ENCODE measurements around the gene CASP8. TPM values are rescaled to one million over a fixed set of nuclear protein-coding genes. Genes with fewer than 3 reads are reported as not detected.

CASP8 gene
- total RNA-seq, 1 donor from 2014 or later = 84.4 TPM

- Mint-ChIP-seq H3K27me3 (no peaks in the 10 kb centered on the region), H3K36me3 (ENCODE audit: low read depth) (peaks cover 65% of the 10 kb centered on the region), H3K4me3 (no peak overlapping the region), H3K27ac (no peak overlapping the region), H3K9me3 (no peaks in the 10 kb centered on the region), H3K4me1 (peaks cover 62% of the 10 kb centered on the region)
- CTCF ChIA-PET = interaction anchor here (0.8 to 1.4 kb wide), 2 partner anchors 30 to 35 kb away, joined by 3 to 5 read pairs; no protein-coding TSS in a partner anchor
- no peak for ATAC-seq (ENCODE audit: low read depth)
- intact Hi-C loops (cut with micrococcal nuclease) = no loop called here
- POLR2A ChIA-PET = interaction anchor here (0.6 to 1.4 kb wide), 2 partner anchors 7 to 35 kb away, joined by 3 to 4 read pairs; no protein-coding TSS in a partner anchor
- no peak for TF ChIP-seq CTCF (IDR thresholded peaks at IDR 0.05)
- no peak for DNase-seq
Measured at GRCh38 chr2:201267278-201268030, 7.1 kb downstream of the CASP8 start.

GRCh38 chr2:201269764-201270163, 9.4 kb downstream of the CASP8 start:
- Mint-ChIP-seq H3K27ac (no peak overlapping the region), H3K27me3 (no peaks in the 10 kb centered on the region), H3K4me3 (no peak overlapping the region), H3K4me1 (peaks cover 39% of the 10 kb centered on the region), H3K36me3 (ENCODE audit: low read depth) (peaks cover 83% of the 10 kb centered on the region), H3K9me3 (no peaks in the 10 kb centered on the region)
- no peak for TF ChIP-seq CTCF (IDR thresholded peaks at IDR 0.05)
- intact Hi-C loops (cut with micrococcal nuclease) = no loop called here
- DNase-seq (no peak), ATAC-seq (ENCODE audit: low read depth) (no peak)
- ChIA-PET CTCF (interaction anchor here (0.9 to 2.5 kb wide), 3 partner anchors 10 to 37 kb away, joined by 3 to 6 read pairs (median 4); no protein-coding TSS in a partner anchor), POLR2A (no interaction called here)

- H3K27me3 Mint-ChIP-seq = no peaks in the 10 kb centered on the region
- intact Hi-C loops (cut with micrococcal nuclease) = no loop called here
- no peaks in the 10 kb centered on the region for H3K9me3 Mint-ChIP-seq
- DNase-seq (no peak), ATAC-seq (ENCODE audit: low read depth) (no peak)
- ChIA-PET POLR2A (no interaction called here), CTCF (interaction anchor here (0.9 to 2.5 kb wide), 4 partner anchors 11 to 93 kb away, joined by 3 to 6 read pairs (median 4); no protein-coding TSS in a partner anchor)
- no peak overlapping the region for H3K4me3 Mint-ChIP-seq
- no peak for TF ChIP-seq CTCF (IDR thresholded peaks at IDR 0.05)
- peaks cover 32% of the 10 kb centered on the region for H3K4me1 Mint-ChIP-seq
- H3K36me3 Mint-ChIP-seq (ENCODE audit: low read depth) = peaks cover 87% of the 10 kb centered on the region
- peak overlapping the region; percentile 73 for H3K27ac Mint-ChIP-seq
Measured at GRCh38 chr2:201270293-201271001, 10.1 kb downstream of the CASP8 start.

- ChIA-PET CTCF (interaction anchor here (1.6 kb wide), 1 partner anchor 92 kb away, joined by 4 read pairs; no protein-coding TSS in a partner anchor), POLR2A (no interaction called here)
- DNase-seq = no peak
- intact Hi-C loops (cut with micrococcal nuclease) = no loop called here
- no peak for TF ChIP-seq CTCF (IDR thresholded peaks at IDR 0.05)
- H3K27ac Mint-ChIP-seq = peak overlapping the region; percentile 6
- H3K36me3 Mint-ChIP-seq (ENCODE audit: low read depth) = peaks cover 88% of the 10 kb centered on the region
- H3K27me3 Mint-ChIP-seq = no peaks in the 10 kb centered on the region
- H3K4me3 Mint-ChIP-seq = no peak overlapping the region
- no peaks in the 10 kb centered on the region for H3K9me3 Mint-ChIP-seq
- H3K4me1 Mint-ChIP-seq = peaks cover 17% of the 10 kb centered on the region
- ATAC-seq (ENCODE audit: low read depth) = no peak
Measured at GRCh38 chr2:201271917-201272316, 11.6 kb downstream of the CASP8 start.
